GOT3 (cell line): Measurements from ENCODE around the gene L2HGDH.
"Not testable (repeated sequence)": the region's sequence is repeated elsewhere in the genome, so short reads cannot be mapped to it uniquely, and the experiment has no call there.

Experiments
- DNase-seq: peaks from one replicate; lab custom pipeline; 2025; ENCODE audit warnings: mixed read lengths; lab: John Stamatoyannopoulos, UW

L2HGDH gene

GRCh38 chr14:50311972-50312733 is at the start of gene L2HGDH, which contains the start of gene DMAC2L:
Gene L2HGDH (minus strand): TSS chr14:50312229. CDS start chr14:50312150, 79 bp downstream.
Gene DMAC2L (plus strand): TSS chr14:50312324. CDS start chr14:50321488, 9,164 bp downstream.
- peak; percentile 57 for DNase-seq

- DNase-seq = no peak
Measured at GRCh38 chr14:50360851-50361250, 48.8 kb upstream of the L2HGDH start.

GRCh38 chr14:50360093-50360492 is 48.1 kb upstream of the L2HGDH start:
- no peak for DNase-seq

- DNase-seq = no peak
Measured at GRCh38 chr14:50359631-50360030, 47.6 kb upstream of the L2HGDH start.

GRCh38 chr14:50357753-50358395 is 45.8 kb upstream of the L2HGDH start:
- no peak for DNase-seq

- no peak for DNase-seq
Measured at GRCh38 chr14:50357124-50357523, 45.1 kb upstream of the L2HGDH start.

GRCh38 chr14:50356283-50356682 is 44.3 kb upstream of the L2HGDH start:
- DNase-seq = not testable (repeated sequence)

GRCh38 chr14:50355692-50356091 is 43.7 kb upstream of the L2HGDH start:
- no peak for DNase-seq

- DNase-seq = no peak
Measured at GRCh38 chr14:50354527-50354926, 42.5 kb upstream of the L2HGDH start.

GRCh38 chr14:50353126-50353525 is 41.1 kb upstream of the L2HGDH start:
- DNase-seq = no peak

GRCh38 chr14:50352584-50352983 is 40.6 kb upstream of the L2HGDH start:
- no peak for DNase-seq

- no peak for DNase-seq
Measured at GRCh38 chr14:50350975-50351374, 38.9 kb upstream of the L2HGDH start.

GRCh38 chr14:50348933-50349332 is 36.9 kb upstream of the L2HGDH start:
- DNase-seq = no peak

- no peak for DNase-seq
Measured at GRCh38 chr14:50347521-50347920, 35.5 kb upstream of the L2HGDH start.

- DNase-seq = no peak
Measured at GRCh38 chr14:50345846-50346422, 33.9 kb upstream of the L2HGDH start.

GRCh38 chr14:50344876-50345563 is 33.0 kb upstream of the L2HGDH start:
- no peak for DNase-seq

- DNase-seq = no peak
Measured at GRCh38 chr14:50344116-50344775, 32.2 kb upstream of the L2HGDH start.

GRCh38 chr14:50343434-50343833 is 31.4 kb upstream of the L2HGDH start:
- no peak for DNase-seq

- DNase-seq = no peak
Measured at GRCh38 chr14:50342221-50343078, 30.4 kb upstream of the L2HGDH start.

- no peak for DNase-seq
Measured at GRCh38 chr14:50340963-50341362, 28.9 kb upstream of the L2HGDH start.

- DNase-seq = no peak
Measured at GRCh38 chr14:50340045-50340444, 28.0 kb upstream of the L2HGDH start.
